ENCODE measurements around the gene ZNF628.

ZNF628 gene

GRCh38 chr19:55465460-55466240 lies 10.8 kb upstream of the ZNF628 start:
- DNase-seq, result no peak
- no peak overlapping the region for H3K27ac Mint-ChIP-seq
- no peaks in the 10 kb centered on the region for H3K27me3 Mint-ChIP-seq
- H3K9me3 Mint-ChIP-seq, result no peaks in the 10 kb centered on the region
- no peak overlapping the region for H3K4me3 Mint-ChIP-seq
- peaks cover 16% of the 10 kb centered on the region for H3K4me1 Mint-ChIP-seq (ENCODE audit: low read depth)
- no peaks in the 10 kb centered on the region for H3K36me3 Mint-ChIP-seq (ENCODE audit: low read depth)

- Mint-ChIP-seq H3K9me3 (no peaks in the 10 kb centered on the region), H3K36me3 (ENCODE audit: low read depth) (no peaks in the 10 kb centered on the region), H3K27ac (no peak overlapping the region), H3K4me3 (no peak overlapping the region), H3K27me3 (no peaks in the 10 kb centered on the region), H3K4me1 (ENCODE audit: low read depth) (peaks cover 12% of the 10 kb centered on the region)
- no peak for DNase-seq
Measured at GRCh38 chr19:55466241-55466614, 10.2 kb upstream of the ZNF628 start.

- Mint-ChIP-seq H3K27ac (no peak overlapping the region), H3K27me3 (no peaks in the 10 kb centered on the region)
Measured at GRCh38 chr19:55467236-55468053, 9.0 kb upstream of the ZNF628 start.

GRCh38 chr19:55468054-55468393 lies 8.4 kb upstream of the ZNF628 start:
- Mint-ChIP-seq H3K27ac (no peak overlapping the region), H3K36me3 (ENCODE audit: low read depth) (no peaks in the 10 kb centered on the region)
- no peak for DNase-seq

More at GRCh38 chr19:55467236-55468053, 9.0 kb upstream of the ZNF628 start:
- Mint-ChIP-seq H3K4me3 (no peak overlapping the region), H3K36me3 (ENCODE audit: low read depth) (no peaks in the 10 kb centered on the region), H3K4me1 (ENCODE audit: low read depth) (peaks cover 3% of the 10 kb centered on the region), H3K9me3 (no peaks in the 10 kb centered on the region)
- DNase-seq, result peak; percentile 83

GRCh38 chr19:55471266-55471665 lies 5.2 kb upstream of the ZNF628 start:
- H3K27me3 Mint-ChIP-seq, result no peaks in the 10 kb centered on the region
- H3K4me1 Mint-ChIP-seq (ENCODE audit: low read depth), result peaks cover 9% of the 10 kb centered on the region
- no peaks in the 10 kb centered on the region for H3K9me3 Mint-ChIP-seq
- no peak overlapping the region for H3K4me3 Mint-ChIP-seq
- H3K36me3 Mint-ChIP-seq (ENCODE audit: low read depth), result peaks cover 3% of the 10 kb centered on the region
- DNase-seq, result no peak
- no peak overlapping the region for H3K27ac Mint-ChIP-seq

More at GRCh38 chr19:55468054-55468393, 8.4 kb upstream of the ZNF628 start:
- Mint-ChIP-seq H3K9me3 (no peaks in the 10 kb centered on the region), H3K4me1 (ENCODE audit: low read depth) (peaks cover 2% of the 10 kb centered on the region), H3K4me3 (no peak overlapping the region), H3K27me3 (no peaks in the 10 kb centered on the region)

- H3K36me3 Mint-ChIP-seq (ENCODE audit: low read depth), result peaks cover 6% of the 10 kb centered on the region
- no peaks in the 10 kb centered on the region for H3K9me3 Mint-ChIP-seq
- no peak overlapping the region for H3K4me3 Mint-ChIP-seq
- H3K4me1 Mint-ChIP-seq (ENCODE audit: low read depth), result peaks cover 14% of the 10 kb centered on the region
- no peak overlapping the region for H3K27ac Mint-ChIP-seq
- DNase-seq, result no peak
- no peaks in the 10 kb centered on the region for H3K27me3 Mint-ChIP-seq
Measured at GRCh38 chr19:55472463-55472862, 4.0 kb upstream of the ZNF628 start.

- DNase-seq, result no peak
- Mint-ChIP-seq H3K27ac (no peak overlapping the region), H3K4me1 (ENCODE audit: low read depth) (peaks cover 19% of the 10 kb centered on the region), H3K36me3 (ENCODE audit: low read depth) (peaks cover 6% of the 10 kb centered on the region), H3K9me3 (no peaks in the 10 kb centered on the region), H3K27me3 (no peaks in the 10 kb centered on the region), H3K4me3 (no peak overlapping the region)
Measured at GRCh38 chr19:55473225-55474012, 3.0 kb upstream of the ZNF628 start.

GRCh38 chr19:55474269-55475265 lies 1.9 kb upstream of the ZNF628 start:
- no peak overlapping the region for H3K27ac Mint-ChIP-seq
- no peaks in the 10 kb centered on the region for H3K9me3 Mint-ChIP-seq
- H3K27me3 Mint-ChIP-seq, result no peaks in the 10 kb centered on the region
- peaks cover 30% of the 10 kb centered on the region for H3K4me1 Mint-ChIP-seq (ENCODE audit: low read depth)
- DNase-seq, result no peak
- no peak overlapping the region for H3K4me3 Mint-ChIP-seq
- peaks cover 6% of the 10 kb centered on the region for H3K36me3 Mint-ChIP-seq (ENCODE audit: low read depth)

GRCh38 chr19:55477905-55478304 lies 1.5 kb downstream of the ZNF628 start:
- Mint-ChIP-seq H3K27me3 (no peaks in the 10 kb centered on the region), H3K27ac (peak overlapping the region; percentile 62), H3K9me3 (no peaks in the 10 kb centered on the region), H3K36me3 (ENCODE audit: low read depth) (peaks cover 17% of the 10 kb centered on the region), H3K4me1 (ENCODE audit: low read depth) (peaks cover 34% of the 10 kb centered on the region), H3K4me3 (peak overlapping the region; percentile 92)
- no peak for DNase-seq

GRCh38 chr19:55478364-55478763 lies 1.9 kb downstream of the ZNF628 start:
- Mint-ChIP-seq H3K4me1 (ENCODE audit: low read depth) (peaks cover 34% of the 10 kb centered on the region), H3K9me3 (no peaks in the 10 kb centered on the region), H3K4me3 (peak overlapping the region; percentile 92), H3K27me3 (no peaks in the 10 kb centered on the region), H3K36me3 (ENCODE audit: low read depth) (peaks cover 19% of the 10 kb centered on the region), H3K27ac (no peak overlapping the region)
- no peak for DNase-seq

GRCh38 chr19:55479045-55479444 lies 2.6 kb downstream of the ZNF628 start:
- Mint-ChIP-seq H3K36me3 (ENCODE audit: low read depth) (peaks cover 22% of the 10 kb centered on the region), H3K9me3 (no peaks in the 10 kb centered on the region), H3K27ac (no peak overlapping the region), H3K4me3 (peak overlapping the region; percentile 28), H3K27me3 (no peaks in the 10 kb centered on the region), H3K4me1 (ENCODE audit: low read depth) (peaks cover 34% of the 10 kb centered on the region)
- no peak for DNase-seq

GRCh38 chr19:55479451-55480230 lies 3.2 kb downstream of the ZNF628 start:
- DNase-seq, result no peak
- H3K27ac Mint-ChIP-seq, result peak overlapping the region; percentile 16
- peaks cover 39% of the 10 kb centered on the region for H3K4me1 Mint-ChIP-seq (ENCODE audit: low read depth)
- H3K36me3 Mint-ChIP-seq (ENCODE audit: low read depth), result peaks cover 22% of the 10 kb centered on the region
- no peak overlapping the region for H3K4me3 Mint-ChIP-seq
- H3K27me3 Mint-ChIP-seq, result no peaks in the 10 kb centered on the region
- no peaks in the 10 kb centered on the region for H3K9me3 Mint-ChIP-seq

- H3K27ac Mint-ChIP-seq, result no peak overlapping the region
- DNase-seq, result no peak
- no peaks in the 10 kb centered on the region for H3K9me3 Mint-ChIP-seq
- no peak overlapping the region for H3K4me3 Mint-ChIP-seq
- peaks cover 40% of the 10 kb centered on the region for H3K4me1 Mint-ChIP-seq (ENCODE audit: low read depth)
- no peaks in the 10 kb centered on the region for H3K27me3 Mint-ChIP-seq
- peaks cover 22% of the 10 kb centered on the region for H3K36me3 Mint-ChIP-seq (ENCODE audit: low read depth)
Measured at GRCh38 chr19:55481148-55481793, 4.9 kb downstream of the ZNF628 start.
